Ammon's horn (tissue), 1 donor: Measurements from ENCODE around the gene BPIFA1.

Experiments used
- DNase-seq: peaks from one replicate; pipeline ENCODE4 v3.0.0-alpha.2; 2016; ENCODE audit warnings: low spot score

The BPIFA1 gene

GRCh38 chr20:33235696-33236095 lies at the start of gene BPIFA1:
Gene BPIFA1 (plus strand): TSS chr20:33235996. CDS start chr20:33237712, 1,716 bp downstream.
- DNase-seq = no peak

- no peak for DNase-seq
These were observed 48.3 kb upstream of the BPIFA1 start for GRCh38 chr20:33187491-33187890.

GRCh38 chr20:33188421-33188820 lies 47.4 kb upstream of the BPIFA1 start:
- no peak for DNase-seq

GRCh38 chr20:33191484-33191883 lies 44.3 kb upstream of the BPIFA1 start:
- no peak for DNase-seq

GRCh38 chr20:33191955-33192354 lies 43.8 kb upstream of the BPIFA1 start:
- DNase-seq = no peak

GRCh38 chr20:33192912-33193501 lies 42.8 kb upstream of the BPIFA1 start:
- no peak for DNase-seq

- DNase-seq = no peak
These were observed 36.8 kb upstream of the BPIFA1 start for GRCh38 chr20:33199026-33199425.

- DNase-seq = no peak
These were observed 33.3 kb upstream of the BPIFA1 start for GRCh38 chr20:33202451-33202850.

- no peak for DNase-seq
These were observed 32.4 kb upstream of the BPIFA1 start for GRCh38 chr20:33203444-33203843.

GRCh38 chr20:33209789-33210188 lies 26.0 kb upstream of the BPIFA1 start:
- peak; percentile 61 for DNase-seq

- no peak for DNase-seq
These were observed 25.4 kb upstream of the BPIFA1 start for GRCh38 chr20:33210371-33210770.

- DNase-seq = peak; percentile 68
These were observed 23.9 kb upstream of the BPIFA1 start for GRCh38 chr20:33211817-33212424.

- no peak for DNase-seq
These were observed 18.7 kb upstream of the BPIFA1 start, which contains the start of gene BPIFA3 for GRCh38 chr20:33217052-33217451. Gene BPIFA3 (plus strand): TSS chr20:33217352. CDS start chr20:33217537, 185 bp downstream.

- DNase-seq = no peak
These were observed 11.4 kb upstream of the BPIFA1 start for GRCh38 chr20:33224399-33224798.

GRCh38 chr20:33229843-33230242 lies 6.0 kb upstream of the BPIFA1 start:
- no peak for DNase-seq

- no peak for DNase-seq
These were observed 4.6 kb upstream of the BPIFA1 start for GRCh38 chr20:33231237-33231636.

- no peak for DNase-seq
These were observed 3.2 kb upstream of the BPIFA1 start for GRCh38 chr20:33232486-33233072.

- DNase-seq = no peak
These were observed 2.5 kb upstream of the BPIFA1 start for GRCh38 chr20:33233129-33233774.

- no peak for DNase-seq
These were observed 1.7 kb upstream of the BPIFA1 start for GRCh38 chr20:33234050-33234449.

GRCh38 chr20:33236351-33236750 lies 555 bp downstream of the BPIFA1 start:
- DNase-seq = no peak

GRCh38 chr20:33237989-33238388 lies 2.2 kb downstream of the BPIFA1 start:
- no peak for DNase-seq

GRCh38 chr20:33239418-33239817 lies 3.6 kb downstream of the BPIFA1 start:
- DNase-seq = no peak
